WERI-Rb-1 (cell line): Measurements from ENCODE around the gene CPSF4L.

Experiments
- DNase-seq: peaks from one replicate; pipeline ENCODE4 v3.0.0-alpha.2; 2020
- H3K27ac ChIP-seq: fragments of 250-450 bp; sonication (Bioruptor Pico); 2 replicates; pipeline ENCODE4 v1.5.1; 2020; ENCODE audit warnings: mild to moderate bottlenecking, moderate library complexity
- H3K27me3 ChIP-seq: fragments of 250-450 bp; sonication (Bioruptor Pico); 2 replicates; pipeline ENCODE4 v1.5.1; 2021; ENCODE audit warnings: mild to moderate bottlenecking, low read depth, moderate library complexity; ENCODE audit not compliant: insufficient read depth, severe bottlenecking
- H3K36me3 ChIP-seq: fragments of 250-450 bp; sonication (Bioruptor Pico); 2 replicates; pipeline ENCODE4 v1.5.1; 2020; ENCODE audit warnings: mild to moderate bottlenecking, moderate library complexity
- H3K4me3 ChIP-seq: 2 replicates; pipeline ENCODE4 v1.5.1; 2011; ENCODE audit warnings: low read depth, mild to moderate bottlenecking, control low read depth, low read length
- H3K9me3 ChIP-seq: fragments of 250-450 bp; sonication (Bioruptor Pico); 2 replicates; pipeline ENCODE4 v1.5.1; 2021; ENCODE audit warnings: mild to moderate bottlenecking, moderate library complexity; ENCODE audit not compliant: severe bottlenecking
- TF ChIP-seq, protein P1 (sequence below): IDR thresholded peaks from 2 replicates; pipeline ENCODE4 v1.5.1; 2011; ENCODE audit warnings: low read depth, mild to moderate bottlenecking, control low read depth, inconsistent platforms, low read length

Gene CPSF4L

DNA sequence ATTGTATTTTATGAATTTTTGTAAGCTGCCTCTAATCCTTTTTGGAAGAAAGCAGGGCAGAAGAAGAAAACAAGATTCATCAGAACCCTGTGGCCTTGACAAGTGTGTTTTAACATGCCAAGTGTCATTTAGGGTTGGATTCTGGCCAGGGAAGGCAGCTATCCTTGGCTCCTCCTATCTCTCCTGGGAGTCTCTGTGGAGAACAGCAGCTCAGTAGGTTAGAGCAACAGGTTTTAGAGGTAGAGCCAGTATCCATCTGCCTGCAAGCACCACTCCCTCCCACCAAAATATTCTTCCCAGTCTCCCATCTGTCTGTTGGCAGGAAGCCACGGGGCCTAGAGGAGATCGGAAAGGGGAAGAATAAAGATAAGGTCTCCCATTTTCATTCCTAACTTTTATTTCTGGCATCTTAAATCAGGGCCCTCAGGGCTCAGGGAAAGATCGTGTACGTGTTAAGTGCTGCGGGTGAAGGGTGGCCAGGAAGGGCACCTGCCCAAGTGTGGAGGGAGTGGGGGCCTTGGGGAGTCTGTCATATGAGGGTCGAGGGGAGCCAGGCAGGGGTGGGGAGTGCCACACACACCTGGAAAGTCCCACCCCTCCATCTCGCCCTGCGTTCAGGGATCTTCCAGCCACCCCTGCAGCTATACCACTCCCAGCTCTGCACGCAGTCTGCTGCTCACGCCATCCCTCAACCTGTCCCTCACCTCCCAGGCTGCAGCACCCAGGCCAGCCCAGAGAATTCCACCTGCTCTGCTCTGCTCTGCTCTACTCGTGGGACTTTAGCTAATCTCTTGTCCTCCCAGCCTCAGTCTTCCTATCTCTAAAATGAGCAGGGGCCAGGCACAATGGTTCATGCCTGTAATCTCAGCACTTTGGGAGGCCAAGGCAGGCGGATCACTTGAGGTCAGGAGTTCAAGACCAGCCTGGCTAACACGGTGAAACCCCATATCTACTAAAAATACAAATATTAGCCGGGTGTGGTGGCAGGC is 17.1 kb upstream of the CPSF4L start:
- TF ChIP-seq, protein P1, sequence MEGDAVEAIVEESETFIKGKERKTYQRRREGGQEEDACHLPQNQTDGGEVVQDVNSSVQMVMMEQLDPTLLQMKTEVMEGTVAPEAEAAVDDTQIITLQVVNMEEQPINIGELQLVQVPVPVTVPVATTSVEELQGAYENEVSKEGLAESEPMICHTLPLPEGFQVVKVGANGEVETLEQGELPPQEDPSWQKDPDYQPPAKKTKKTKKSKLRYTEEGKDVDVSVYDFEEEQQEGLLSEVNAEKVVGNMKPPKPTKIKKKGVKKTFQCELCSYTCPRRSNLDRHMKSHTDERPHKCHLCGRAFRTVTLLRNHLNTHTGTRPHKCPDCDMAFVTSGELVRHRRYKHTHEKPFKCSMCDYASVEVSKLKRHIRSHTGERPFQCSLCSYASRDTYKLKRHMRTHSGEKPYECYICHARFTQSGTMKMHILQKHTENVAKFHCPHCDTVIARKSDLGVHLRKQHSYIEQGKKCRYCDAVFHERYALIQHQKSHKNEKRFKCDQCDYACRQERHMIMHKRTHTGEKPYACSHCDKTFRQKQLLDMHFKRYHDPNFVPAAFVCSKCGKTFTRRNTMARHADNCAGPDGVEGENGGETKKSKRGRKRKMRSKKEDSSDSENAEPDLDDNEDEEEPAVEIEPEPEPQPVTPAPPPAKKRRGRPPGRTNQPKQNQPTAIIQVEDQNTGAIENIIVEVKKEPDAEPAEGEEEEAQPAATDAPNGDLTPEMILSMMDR: no peak
- Histone ChIP-seq H3K36me3 (peaks cover 3% of the 10 kb centered on the region; the same call in 1 of the 2 replicates), H3K4me3 (no peak overlapping the region), H3K27me3 (no peaks in the 10 kb centered on the region), H3K27ac (peak overlapping the region; percentile 27; the same call in 1 of the 2 replicates), H3K9me3 (no peaks in the 10 kb centered on the region)
- DNase-seq: no peak

DNA sequence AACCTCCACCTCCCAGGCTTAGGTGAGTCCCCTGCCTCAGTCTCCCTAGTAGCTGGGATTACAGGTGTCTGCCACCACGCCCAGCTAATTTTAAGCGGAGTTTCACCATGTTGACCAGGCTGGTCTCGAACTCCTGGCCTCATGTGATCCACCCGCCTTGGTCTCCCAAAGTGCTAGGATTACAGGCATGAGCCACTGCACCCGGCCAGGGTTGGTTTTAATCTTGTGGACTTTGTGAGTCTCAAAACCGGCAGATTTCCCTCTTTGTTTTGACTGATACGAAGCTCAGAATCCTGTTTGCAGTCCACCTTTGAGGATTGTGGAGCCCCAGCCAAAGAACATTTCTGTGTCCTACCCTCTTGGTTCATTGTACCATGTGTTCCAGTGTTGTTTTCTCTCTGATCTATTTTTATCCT is 16.4 kb upstream of the CPSF4L start:
- Histone ChIP-seq H3K9me3 (no peaks in the 10 kb centered on the region), H3K27ac (peak overlapping the region; percentile 27; the same call in 1 of the 2 replicates), H3K36me3 (no peaks in the 10 kb centered on the region; the same call in 1 of the 2 replicates), H3K27me3 (no peaks in the 10 kb centered on the region), H3K4me3 (no peak overlapping the region)
- TF ChIP-seq, protein P1: no peak
- DNase-seq: no peak

DNA sequence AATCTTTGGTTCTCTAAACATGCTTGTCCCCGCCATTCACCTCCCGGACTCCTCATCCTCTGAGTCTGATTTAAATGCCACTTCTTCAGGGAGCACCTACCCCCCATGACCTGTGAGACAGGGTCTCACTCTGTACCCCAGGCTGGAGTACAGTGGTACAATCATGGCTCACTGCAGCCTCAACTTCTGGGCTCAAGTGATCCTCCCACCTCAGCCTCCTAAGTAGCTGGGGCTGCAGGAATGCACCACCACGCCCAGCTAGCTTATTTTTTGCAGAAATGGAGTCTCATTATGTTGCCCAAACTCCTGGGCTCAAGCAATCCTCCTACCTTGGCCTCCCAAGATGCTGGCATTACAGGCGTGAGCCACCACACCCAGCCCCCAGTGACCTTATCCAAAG is 12.8 kb upstream of the CPSF4L start:
- no peaks in the 10 kb centered on the region for H3K27me3 ChIP-seq

DNA sequence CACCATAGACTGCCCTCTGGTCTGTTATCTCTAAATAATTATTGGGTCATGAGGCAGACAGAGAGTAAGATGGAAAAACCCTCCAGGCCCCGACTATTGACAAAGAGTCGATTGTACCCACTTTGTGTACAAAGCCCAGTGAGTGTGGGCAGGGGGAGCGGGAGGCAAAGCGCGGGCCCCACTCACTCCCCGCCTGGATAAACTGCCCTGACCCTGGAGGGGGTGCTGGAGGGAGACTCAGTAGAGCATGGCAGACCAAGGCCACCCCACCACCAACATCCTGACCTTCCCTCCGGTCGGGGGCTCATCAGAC is 11.2 kb upstream of the CPSF4L start:
- no peak overlapping the region for H3K27ac ChIP-seq
- no peaks in the 10 kb centered on the region for H3K36me3 ChIP-seq
- DNase-seq: no peak

More for the DNA sequence above, 12.8 kb upstream of the CPSF4L start:
- Histone ChIP-seq H3K36me3 (no peaks in the 10 kb centered on the region), H3K9me3 (peaks cover 7% of the 10 kb centered on the region), H3K27ac (no peak overlapping the region), H3K4me3 (no peak overlapping the region)
- DNase-seq: no peak
- TF ChIP-seq, protein P1: no peak

DNA sequence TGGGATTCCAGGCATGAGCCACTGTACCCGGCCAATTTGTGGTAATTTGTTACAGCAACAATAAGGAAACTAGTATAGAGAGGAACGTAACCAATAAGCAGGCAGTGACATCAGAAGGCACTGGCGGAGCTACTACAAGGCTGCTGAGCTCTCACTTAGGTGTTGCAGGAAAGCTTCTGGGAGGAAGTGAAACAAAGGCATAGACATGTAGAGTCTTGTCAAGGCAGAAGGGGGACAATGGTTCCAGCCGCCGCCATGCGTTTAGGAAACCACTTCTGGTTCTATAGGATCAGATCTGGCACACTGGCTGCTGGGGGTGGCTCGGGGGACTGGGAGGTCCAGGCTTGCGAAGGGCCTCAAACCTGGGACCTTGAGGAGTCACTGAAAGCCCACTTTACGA is 9.4 kb upstream of the CPSF4L start:
- no peak overlapping the region for H3K27ac ChIP-seq
- H3K4me3 ChIP-seq: no peak overlapping the region
- H3K9me3 ChIP-seq: peaks cover 7% of the 10 kb centered on the region
- no peaks in the 10 kb centered on the region for H3K27me3 ChIP-seq
- TF ChIP-seq, protein P1: no peak
- no peak for DNase-seq
- H3K36me3 ChIP-seq: no peaks in the 10 kb centered on the region

More for the DNA sequence above, 11.2 kb upstream of the CPSF4L start:
- Histone ChIP-seq H3K4me3 (no peak overlapping the region), H3K27me3 (no peaks in the 10 kb centered on the region), H3K9me3 (peaks cover 7% of the 10 kb centered on the region)
- TF ChIP-seq, protein P1: no peak
